ENCODE data around the gene ISX.

DNA sequence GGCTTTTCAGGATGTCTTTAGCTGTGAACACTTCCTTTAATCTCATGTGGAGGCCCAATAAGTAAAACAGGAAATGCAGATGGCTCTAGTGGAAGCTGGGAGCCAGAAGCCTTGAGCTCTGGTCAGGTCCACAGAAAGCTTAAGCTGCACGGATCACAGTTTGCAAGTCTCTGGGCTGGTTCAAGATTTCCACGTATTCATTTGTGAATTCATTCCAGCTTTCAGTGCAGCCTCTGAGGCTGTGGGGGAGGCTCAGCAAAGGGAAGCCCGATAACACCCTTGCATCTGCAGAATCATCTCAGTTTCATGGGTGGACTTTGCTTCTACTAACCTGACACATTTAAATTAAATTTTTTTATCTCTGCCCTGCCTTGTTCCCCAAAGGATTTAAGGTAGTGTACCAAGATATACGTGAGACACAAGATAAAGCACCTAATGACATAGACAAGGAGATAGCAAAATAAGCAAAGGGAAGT is 65.6 kb downstream of the ISX start:
- TF ChIP-seq, protein P1, sequence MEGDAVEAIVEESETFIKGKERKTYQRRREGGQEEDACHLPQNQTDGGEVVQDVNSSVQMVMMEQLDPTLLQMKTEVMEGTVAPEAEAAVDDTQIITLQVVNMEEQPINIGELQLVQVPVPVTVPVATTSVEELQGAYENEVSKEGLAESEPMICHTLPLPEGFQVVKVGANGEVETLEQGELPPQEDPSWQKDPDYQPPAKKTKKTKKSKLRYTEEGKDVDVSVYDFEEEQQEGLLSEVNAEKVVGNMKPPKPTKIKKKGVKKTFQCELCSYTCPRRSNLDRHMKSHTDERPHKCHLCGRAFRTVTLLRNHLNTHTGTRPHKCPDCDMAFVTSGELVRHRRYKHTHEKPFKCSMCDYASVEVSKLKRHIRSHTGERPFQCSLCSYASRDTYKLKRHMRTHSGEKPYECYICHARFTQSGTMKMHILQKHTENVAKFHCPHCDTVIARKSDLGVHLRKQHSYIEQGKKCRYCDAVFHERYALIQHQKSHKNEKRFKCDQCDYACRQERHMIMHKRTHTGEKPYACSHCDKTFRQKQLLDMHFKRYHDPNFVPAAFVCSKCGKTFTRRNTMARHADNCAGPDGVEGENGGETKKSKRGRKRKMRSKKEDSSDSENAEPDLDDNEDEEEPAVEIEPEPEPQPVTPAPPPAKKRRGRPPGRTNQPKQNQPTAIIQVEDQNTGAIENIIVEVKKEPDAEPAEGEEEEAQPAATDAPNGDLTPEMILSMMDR (conservative IDR thresholded peaks at IDR 0.05 in 1 of 2, IDR thresholded peaks at IDR 0.05 in 1 of 2; ENCODE audit: low read depth in 1 of 2, low read length in 2 of 2): no peak
- no peak for TF ChIP-seq EZH2 (IDR thresholded peaks at IDR 0.05; ENCODE audit: low read length, missing control alignments)

Measured in fibroblast of lung (primary cell).